SKM-1 treated with dmso at 0.1 percent for 144 hours (cell line): ENCODE measurements around the gene RWDD4.

Experiments
- DNase-seq: peaks from one replicate; lab custom pipeline; 2025; ENCODE audit not compliant: unreplicated experiment; lab: John Stamatoyannopoulos, UW

Gene RWDD4

DNA sequence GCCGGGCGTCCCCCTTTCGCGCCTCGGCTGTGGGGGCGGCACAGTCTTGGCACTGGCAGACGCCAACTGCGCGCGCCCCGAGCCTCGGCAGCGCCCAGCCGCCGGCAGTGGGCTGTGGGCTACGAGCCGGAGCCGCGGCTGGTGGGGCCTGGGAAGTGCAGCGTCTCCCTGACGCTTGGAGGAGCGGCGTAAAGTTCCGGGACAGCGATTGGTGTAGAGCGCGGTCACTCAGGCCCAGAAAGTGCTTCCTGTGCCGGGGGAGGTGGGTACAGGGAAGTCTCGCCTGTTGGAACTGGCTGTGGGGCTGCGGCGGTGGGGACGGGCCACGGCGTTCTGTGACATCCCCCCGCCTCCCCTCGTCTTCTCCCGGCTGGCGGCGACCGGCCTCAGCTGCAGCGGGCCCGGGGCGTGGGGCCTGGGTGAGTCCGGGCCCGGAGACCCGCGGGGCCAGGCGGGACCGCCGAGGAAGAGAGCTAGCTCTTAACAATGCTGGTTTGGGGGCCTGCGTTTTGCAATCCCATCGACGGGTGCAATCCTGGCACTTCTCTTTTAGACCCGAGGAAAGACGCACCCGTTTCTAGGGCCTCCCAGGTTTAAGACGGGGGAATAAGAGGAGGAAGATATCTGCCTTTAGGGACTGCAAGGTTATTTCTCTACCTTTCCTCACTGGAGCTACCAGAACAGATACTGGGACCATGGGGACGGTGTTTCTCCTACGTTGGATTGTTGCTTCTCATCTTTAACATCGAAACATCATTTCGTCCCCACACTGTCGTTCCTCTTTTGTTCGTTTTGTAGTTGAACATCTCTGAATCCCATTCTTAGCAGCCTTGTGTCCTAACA is at the start of gene RWDD4, which contains the start of gene TRAPPC11:
Gene RWDD4, minus strand, starts transcription at position 157 of the 843 bp plus-strand sequence. CDS start 233 bp downstream, outside the sequence.
Gene TRAPPC11, plus strand, starts transcription at position 265 of the 843 bp plus-strand sequence. CDS start 4,575 bp downstream, outside the sequence.
- peak; percentile 97 for DNase-seq

DNA sequence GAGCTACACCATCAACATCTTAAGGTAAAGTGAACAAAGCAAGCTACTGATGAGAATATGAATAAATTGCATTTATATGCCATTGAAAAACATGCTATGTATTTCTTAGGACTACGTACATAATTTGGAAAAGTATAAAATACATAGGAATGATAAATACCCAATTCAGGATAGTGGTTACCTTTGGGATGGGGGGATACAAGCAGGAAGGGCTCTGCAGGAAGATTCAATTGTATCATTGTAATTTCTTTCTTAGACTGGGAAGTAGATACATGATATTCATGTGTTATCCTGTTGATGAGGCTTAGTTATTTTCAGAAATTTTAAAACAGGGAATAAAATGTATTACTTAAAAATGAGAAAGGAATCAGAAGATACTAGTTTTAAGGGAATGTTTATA is 43.5 kb upstream of the RWDD4 start:
- no peak for DNase-seq

DNA sequence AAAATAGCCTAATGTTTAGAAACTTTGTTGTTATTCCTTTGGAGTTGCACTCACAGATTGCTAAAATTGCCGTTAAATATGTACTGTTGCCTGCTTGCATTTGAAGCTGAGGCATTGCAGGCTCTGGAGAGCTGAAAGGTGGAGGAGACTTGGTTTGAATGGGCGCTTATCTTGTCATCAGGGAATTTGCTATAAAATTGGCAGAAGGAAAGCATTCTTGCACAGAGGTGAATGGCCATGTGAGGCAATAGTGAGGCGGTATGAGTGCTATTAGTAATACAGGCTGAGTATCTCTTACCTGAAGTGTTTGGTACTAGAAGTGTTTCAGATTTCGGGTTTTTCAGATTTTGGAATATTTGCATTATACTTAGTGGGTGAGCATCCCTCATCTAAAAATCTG is 41.4 kb upstream of the RWDD4 start:
- DNase-seq, result no peak

GRCh38 chr4:183698909-183699308 is 39.9 kb upstream of the RWDD4 start:
- no peak for DNase-seq

DNA sequence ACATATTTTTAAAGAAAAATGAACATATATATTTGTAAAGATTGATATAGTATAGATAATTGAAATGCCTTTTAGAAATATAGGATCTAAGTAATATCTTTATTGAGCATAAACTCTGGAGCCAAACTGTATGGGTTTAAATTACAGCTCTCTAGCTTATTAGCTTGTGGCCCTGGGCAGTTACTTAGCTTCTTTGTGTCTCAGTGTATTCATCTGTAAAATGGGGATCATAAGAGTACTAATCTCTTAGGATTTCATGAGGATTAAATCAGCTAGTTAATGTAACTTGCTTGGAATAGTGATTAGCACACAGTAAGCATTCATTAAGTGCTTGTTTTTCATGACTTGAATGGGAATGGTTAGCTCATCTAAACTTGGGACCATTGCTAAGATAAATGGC is 32.9 kb upstream of the RWDD4 start:
- no peak for DNase-seq

DNA sequence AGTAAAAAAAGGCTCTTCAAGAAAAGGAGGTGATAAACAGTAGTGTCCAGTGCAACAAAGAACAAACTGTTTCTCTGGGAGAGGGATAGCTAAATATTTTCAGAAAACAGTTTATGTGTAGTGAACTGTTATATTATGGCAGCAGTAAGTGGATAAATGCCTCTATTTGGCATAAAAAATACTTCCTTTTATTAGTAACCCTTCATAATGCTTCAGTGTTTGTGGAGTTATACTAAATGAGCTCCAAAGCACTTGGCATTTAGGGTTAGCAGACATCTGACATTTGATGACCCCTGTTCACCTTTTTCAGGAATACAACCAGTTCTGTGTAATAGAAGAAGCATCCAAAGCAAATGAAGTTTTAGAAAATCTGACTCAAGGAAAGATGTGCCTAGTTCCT is 32.0 kb upstream of the RWDD4 start:
- no peak for DNase-seq

GRCh38 chr4:183688216-183688615 is 29.2 kb upstream of the RWDD4 start:
- DNase-seq, result no peak

- DNase-seq, result no peak
Measured at GRCh38 chr4:183686461-183686860, 27.5 kb upstream of the RWDD4 start.

DNA sequence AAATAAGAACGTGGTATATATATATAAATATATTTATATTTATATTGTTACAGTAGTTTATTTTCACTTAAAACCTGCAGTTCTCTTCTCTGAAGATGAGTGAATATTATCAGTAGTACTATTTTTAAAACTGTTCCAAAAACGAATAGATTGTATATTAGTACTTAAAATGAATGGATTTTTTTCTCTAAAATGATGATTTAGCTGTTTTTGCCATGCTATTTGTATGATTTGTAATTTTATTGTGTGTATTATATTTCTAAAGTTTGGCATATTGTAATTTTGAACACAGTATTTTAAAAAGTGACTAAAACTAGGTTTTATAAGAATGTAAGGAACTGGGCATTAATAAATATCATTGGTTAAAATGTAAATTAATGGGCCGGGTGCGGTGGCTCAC is 22.1 kb upstream of the RWDD4 start:
- no peak for DNase-seq

GRCh38 chr4:183675625-183676024 is 16.6 kb upstream of the RWDD4 start:
- DNase-seq, result no peak

- peak; percentile 41 for DNase-seq
Measured at GRCh38 chr4:183674153-183674552, 15.2 kb upstream of the RWDD4 start.

DNA sequence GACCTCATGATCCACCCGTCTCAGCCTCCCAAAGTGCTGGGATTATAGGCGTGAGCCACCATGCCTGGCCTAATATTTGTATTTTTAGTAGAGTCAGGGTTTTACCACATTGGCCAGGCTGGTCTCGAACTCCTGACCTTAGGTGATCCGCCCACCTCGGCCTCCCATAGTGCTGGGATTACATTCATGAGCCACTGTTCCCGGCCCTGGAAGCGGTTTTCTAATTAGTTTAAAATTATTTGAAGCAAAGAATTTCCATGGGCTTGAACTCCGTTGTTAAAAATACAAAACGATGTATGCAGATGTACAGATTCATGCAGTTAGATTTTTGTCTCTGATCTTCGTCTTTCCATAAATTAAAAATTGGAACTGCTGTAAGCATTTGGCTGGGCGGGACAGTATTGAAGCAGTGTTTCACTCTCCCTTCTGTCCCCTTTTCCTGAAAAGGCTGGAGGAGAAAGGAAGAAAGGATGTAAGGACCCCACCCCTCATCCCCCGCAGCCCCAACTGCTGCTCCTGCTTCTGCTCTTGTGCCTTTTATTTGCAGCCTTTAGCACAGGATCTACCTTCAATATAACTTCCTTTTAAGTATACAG is 12.1 kb upstream of the RWDD4 start:
- DNase-seq, result no peak

DNA sequence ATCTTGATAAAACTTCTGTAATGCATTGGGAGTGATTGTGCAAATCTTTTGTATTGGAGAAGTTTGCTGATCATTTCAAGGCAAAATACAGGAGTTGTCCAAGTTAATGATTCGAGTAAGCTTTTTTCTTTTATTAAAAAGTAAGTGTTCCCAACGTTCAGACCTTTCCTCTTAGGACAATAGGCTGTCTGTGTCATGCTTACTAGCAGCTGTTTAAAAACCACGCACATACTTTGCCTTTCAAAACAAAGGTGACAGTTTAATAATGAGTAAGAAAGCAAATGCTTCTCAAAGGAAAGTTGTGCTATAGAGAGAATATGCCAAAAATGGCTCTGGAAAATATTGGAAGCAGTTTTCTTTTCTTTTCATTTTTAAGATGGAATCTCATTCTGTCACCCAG is 11.3 kb upstream of the RWDD4 start:
- DNase-seq, result no peak

- DNase-seq, result no peak
Measured at GRCh38 chr4:183666088-183666487, 7.1 kb upstream of the RWDD4 start.

GRCh38 chr4:183659872-183660242 is 872 bp upstream of the RWDD4 start:
- peak; percentile 52 for DNase-seq

- no peak for DNase-seq
Measured at GRCh38 chr4:183658362-183659028, 490 bp downstream of the RWDD4 start.

DNA sequence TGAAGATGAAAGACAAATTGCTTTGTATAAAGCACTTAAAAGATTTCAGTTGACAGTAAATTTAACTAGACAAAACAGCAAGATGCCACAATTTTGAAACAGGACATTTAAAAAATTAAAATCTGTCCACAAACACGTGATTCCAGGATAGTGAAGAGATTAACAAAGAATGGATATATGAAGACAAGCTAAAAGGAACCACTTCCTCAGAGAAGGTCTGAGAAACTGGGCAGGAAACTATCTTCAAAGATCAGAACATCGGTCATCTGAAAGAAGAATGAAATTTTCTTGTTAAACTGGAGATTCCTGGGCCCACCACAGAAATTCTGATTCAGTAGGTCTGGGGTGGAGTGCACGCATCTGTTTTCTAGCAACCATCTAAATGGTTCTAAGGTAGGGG is 1.4 kb downstream of the RWDD4 start:
- no peak for DNase-seq

GRCh38 chr4:183645326-183645725 is 13.7 kb downstream of the RWDD4 start:
- DNase-seq, result no peak

- no peak for DNase-seq
Measured at GRCh38 chr4:183639291-183639690, 19.7 kb downstream of the RWDD4 start.

DNA sequence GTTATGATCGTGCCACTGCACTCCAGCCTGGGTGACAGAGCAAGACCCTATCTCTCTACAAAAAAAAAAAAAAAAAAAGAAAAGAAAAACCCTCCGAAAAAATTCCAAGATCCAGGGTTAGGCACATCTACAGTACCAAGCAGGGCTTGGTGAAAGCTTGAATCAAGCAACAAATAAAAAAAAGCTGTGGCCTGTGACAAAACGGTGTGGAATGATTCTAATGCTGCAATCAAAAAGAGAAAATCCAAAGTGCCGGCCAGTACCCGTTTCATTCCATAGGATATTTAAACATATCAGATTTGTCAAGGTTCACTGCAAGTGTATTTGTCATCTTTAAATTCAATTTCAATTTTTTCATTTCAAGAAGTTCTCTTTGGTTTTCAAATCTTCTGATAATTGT is 20.5 kb downstream of the RWDD4 start:
- DNase-seq, result no peak

DNA sequence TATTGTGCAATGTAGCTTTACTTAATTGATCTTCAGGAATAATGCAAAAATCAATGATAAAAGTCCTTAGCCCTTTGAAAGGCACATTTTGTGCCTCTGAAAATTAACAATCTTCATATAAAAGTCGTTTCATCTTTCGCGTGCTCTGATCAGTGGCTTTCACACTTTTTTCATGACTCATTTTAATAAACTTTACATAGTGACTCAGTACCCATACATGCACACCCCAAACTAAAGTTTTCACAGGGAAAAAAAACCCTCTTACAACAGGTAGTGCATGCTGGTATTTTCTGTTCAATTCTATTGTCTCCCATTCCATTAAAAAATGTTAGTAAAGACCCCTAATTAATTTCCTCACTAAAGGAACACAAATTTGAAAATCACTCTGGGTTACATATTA is 21.5 kb downstream of the RWDD4 start:
- DNase-seq, result no peak

- no peak for DNase-seq
Measured at GRCh38 chr4:183636923-183637322, 22.1 kb downstream of the RWDD4 start.
